ENCODE measurements around the gene RUNX2. TPM values are rescaled to one million over a fixed set of nuclear protein-coding genes. Genes with fewer than 3 reads are reported as not detected.

RUNX2 gene
- total and polyA plus RNA-seq, 2 donors (not counting 1 experiment from before 2014, with no cell fraction given), result 1.3 to 2.4 TPM

GRCh38 chr6:45709781-45710220, 381.7 kb downstream of the RUNX2 start:
- Mint-ChIP-seq H3K27ac (no peak overlapping the region), H3K9me3 (ENCODE audit: insufficient read depth) (no peaks in the 10 kb centered on the region), H3K4me3 (no peak overlapping the region), H3K4me1 (peaks cover 25% of the 10 kb centered on the region), H3K27me3 (no peaks in the 10 kb centered on the region)
- Histone ChIP-seq H2AFZ (ENCODE audit: insufficient read depth, low read depth, low read length, poor library complexity, severe bottlenecking) (no peak overlapping the region), H3K36me3 (replicated peaks in 1 of 2; ENCODE audit: control extremely low read depth in 1 of 2, control insufficient read depth in 1 of 2, extremely low read depth in 1 of 2, insufficient read depth in 2 of 2, low read length in 1 of 2) (no peaks in the 10 kb centered on the region), H3K9ac (ENCODE audit: low read length) (no peak overlapping the region), H3K79me2 (ENCODE audit: control insufficient read depth, insufficient read depth, low read length) (no peaks in the 10 kb centered on the region), H3K27ac (ENCODE audit: low read length in 2 of 2) (no peak overlapping the region), H3K27me3 (replicated peaks in 1 of 4; ENCODE audit: control extremely low read depth in 1 of 4, control insufficient read depth in 3 of 4, insufficient read depth in 4 of 4, low read length in 3 of 4) (no peaks in the 10 kb centered on the region), H3K4me1 (ENCODE audit: control insufficient read depth in 2 of 2, insufficient read depth in 2 of 2, low read length in 2 of 2) (peaks cover 6 to 18% of the 10 kb centered on the region in 2 donors), H3K4me3 (ENCODE audit: control extremely low read depth in 1 of 5, extremely low read depth in 1 of 5, insufficient read depth in 1 of 5, low read depth in 2 of 5, low read length in 4 of 5) (no peak overlapping the region), H4K20me1 (ENCODE audit: control insufficient read depth, insufficient read depth, low read length, poor library complexity, severe bottlenecking) (no peaks in the 10 kb centered on the region), H3K4me2 (replicated peaks; ENCODE audit: low read depth, low read length, poor library complexity, severe bottlenecking) (no peak overlapping the region), H3K9me3 (ENCODE audit: control extremely low read depth in 1 of 3, control insufficient read depth in 2 of 3, insufficient read depth in 1 of 3, low read length in 2 of 3) (peaks cover 0 to 4% (median 0%) of the 10 kb centered on the region in 3 donors)
- CTCF ChIA-PET, result no interaction called here
- ATAC-seq (ENCODE audit: low read depth) (no peak), DNase-seq (no peak)
- intact Hi-C loops (cut with micrococcal nuclease), result loop anchor here (5.0 kb wide), 3 partner anchors 212 to 1232 kb away; no protein-coding TSS in a partner anchor
- POLR2A ChIA-PET, result no interaction called here
- WGBS (ENCODE audit: insufficient coverage), result no CpG with 5 or more reads among the region's 6 CpGs
- TF ChIP-seq CTCF (IDR thresholded peaks at IDR 0.05) (no peak), EZH2 (IDR thresholded peaks at IDR 0.05; ENCODE audit: borderline replicate concordance, insufficient read depth, low read depth, low read length, poor library complexity, severe bottlenecking) (no peak)

DNA sequence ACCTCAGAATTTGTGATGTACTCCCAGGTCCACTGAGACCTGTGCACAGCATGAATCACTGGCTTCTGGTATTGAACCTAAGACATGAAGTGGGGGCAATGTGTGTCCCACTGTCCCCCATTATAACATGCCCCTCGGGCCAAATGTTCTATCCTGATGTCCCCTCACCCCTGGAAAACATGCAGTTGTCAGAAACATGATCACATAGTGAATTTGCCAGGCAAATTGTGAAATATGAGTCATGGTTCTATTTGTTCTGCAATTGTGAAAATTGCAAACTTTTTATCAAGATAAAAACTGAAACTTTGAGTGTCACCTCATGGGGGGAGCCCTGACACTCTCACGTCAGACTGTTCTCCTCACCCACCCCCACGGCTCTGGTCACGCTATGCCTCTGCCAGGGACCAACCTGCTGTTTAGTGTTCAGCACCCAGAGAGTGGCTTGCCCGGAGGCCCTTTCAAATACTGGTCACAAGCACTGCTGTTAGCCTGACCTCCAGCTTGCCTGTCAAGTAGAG, 382.2 kb downstream of the RUNX2 start:
- Mint-ChIP-seq H3K27me3 (no peaks in the 10 kb centered on the region), H3K4me1 (peaks cover 26% of the 10 kb centered on the region), H3K27ac (peak overlapping the region; percentile 16), H3K4me3 (no peak overlapping the region), H3K9me3 (ENCODE audit: insufficient read depth) (no peaks in the 10 kb centered on the region)
- DNase-seq (peak; percentile 36), ATAC-seq (ENCODE audit: low read depth) (peak; percentile 67)
- H3K36me3 ChIP-seq (replicated peaks in 1 of 2; ENCODE audit: control extremely low read depth in 1 of 2, control insufficient read depth in 1 of 2, extremely low read depth in 1 of 2, insufficient read depth in 2 of 2, low read length in 1 of 2), result no peaks in the 10 kb centered on the region
- H4K20me1 ChIP-seq (ENCODE audit: control insufficient read depth, insufficient read depth, low read length, poor library complexity, severe bottlenecking), result no peaks in the 10 kb centered on the region
- no peak overlapping the region for H3K27ac ChIP-seq (ENCODE audit: low read length in 2 of 2)
- H2AFZ ChIP-seq (ENCODE audit: insufficient read depth, low read depth, low read length, poor library complexity, severe bottlenecking), result no peak overlapping the region
- peaks cover 0 to 4% (median 0%) of the 10 kb centered on the region in 3 donors for H3K9me3 ChIP-seq (ENCODE audit: control extremely low read depth in 1 of 3, control insufficient read depth in 2 of 3, insufficient read depth in 1 of 3, low read length in 2 of 3)
- no peaks in the 10 kb centered on the region for H3K79me2 ChIP-seq (ENCODE audit: control insufficient read depth, insufficient read depth, low read length)
- intact Hi-C loops (cut with micrococcal nuclease), result loop anchor here (5.0 kb wide), 3 partner anchors 212 to 1233 kb away; no protein-coding TSS in a partner anchor
- no peaks in the 10 kb centered on the region for H3K27me3 ChIP-seq (replicated peaks in 1 of 4; ENCODE audit: control extremely low read depth in 1 of 4, control insufficient read depth in 3 of 4, insufficient read depth in 4 of 4, low read length in 3 of 4)
- H3K4me2 ChIP-seq (replicated peaks; ENCODE audit: low read depth, low read length, poor library complexity, severe bottlenecking), result no peak overlapping the region
- peaks cover 6 to 24% of the 10 kb centered on the region in 2 donors for H3K4me1 ChIP-seq (ENCODE audit: control insufficient read depth in 2 of 2, insufficient read depth in 2 of 2, low read length in 2 of 2)
- WGBS (ENCODE audit: insufficient coverage), result 52% methylated on average over 4 of the region's 5 CpGs
- ChIA-PET POLR2A (no interaction called here), CTCF (interaction anchor here (1.6 to 1.8 kb wide), 2 partner anchors 1053 to 1055 kb away, joined by 3 to 6 read pairs; no protein-coding TSS in a partner anchor)
- no peak overlapping the region for H3K4me3 ChIP-seq (ENCODE audit: control extremely low read depth in 1 of 5, extremely low read depth in 1 of 5, insufficient read depth in 1 of 5, low read depth in 2 of 5, low read length in 4 of 5)
- TF ChIP-seq CTCF (IDR thresholded peaks at IDR 0.05) (no peak), EZH2 (IDR thresholded peaks at IDR 0.05; ENCODE audit: borderline replicate concordance, insufficient read depth, low read depth, low read length, poor library complexity, severe bottlenecking) (no peak)
- H3K9ac ChIP-seq (ENCODE audit: low read length), result no peak overlapping the region
